GM12891 (cell line): ENCODE data around the gene TROAP.

Experiments
- DNase-seq: peaks from one replicate; pipeline ENCODE4 v3.0.0; 2011; ENCODE audit warnings: low spot score; ENCODE audit not compliant: insufficient read length
- FAIRE-seq: peaks from 2 replicates; lab custom pipeline; 2011; peaks lifted over from hg19 to GRCh38; lab: Jason Lieb, UNC
- PAX5 ChIP-seq: IDR thresholded peaks from 2 replicates; pipeline ENCODE4 v1.6.1; 2011; ENCODE audit warnings: low read length, moderate library complexity, mild to moderate bottlenecking; ENCODE audit not compliant: insufficient read depth, severe bottlenecking
- POLR2A ChIP-seq: IDR thresholded peaks from 2 replicates; pipeline ENCODE4 v1.6.1; 2011; ENCODE audit warnings: low read depth, low read length, control low read depth
- POLR2AphosphoS5 ChIP-seq: IDR thresholded peaks from 2 replicates; pipeline ENCODE4 v1.6.1; 2011; ENCODE audit warnings: low read depth, low read length, control low read depth
- POU2F2 ChIP-seq: IDR thresholded peaks from 2 replicates; pipeline ENCODE4 v1.6.1; 2011; ENCODE audit warnings: low read depth, mild to moderate bottlenecking, control low read depth, low read length, moderate library complexity
- SPI1 ChIP-seq: IDR thresholded peaks from 2 replicates; pipeline ENCODE4 v1.6.1; 2011; ENCODE audit warnings: low read depth, low read length, control low read depth
- TAF1 ChIP-seq: IDR thresholded peaks from 2 replicates; pipeline ENCODE4 v1.6.1; 2011; ENCODE audit warnings: low read depth, low read length, control low read depth

TROAP gene

GRCh38 chr12:49357103-49357678 is 34.1 kb downstream of the TROAP start:
- DNase-seq: peak; percentile 10

GRCh38 chr12:49358483-49359141 is 35.6 kb downstream of the TROAP start:
- TF ChIP-seq PAX5: no peak
- no peak for TF ChIP-seq POLR2A
- TF ChIP-seq POU2F2: no peak
- no peak for TF ChIP-seq TAF1
- TF ChIP-seq POLR2AphosphoS5: no peak
- no peak for TF ChIP-seq SPI1
- FAIRE-seq (peak; percentile 76), DNase-seq (peak; percentile 43)

More at GRCh38 chr12:49357103-49357678, 34.1 kb downstream of the TROAP start:
- TF ChIP-seq POLR2A (no peak), PAX5 (no peak), POU2F2 (no peak), TAF1 (no peak), POLR2AphosphoS5 (no peak), SPI1 (no peak)
- no peak for FAIRE-seq

DNA sequence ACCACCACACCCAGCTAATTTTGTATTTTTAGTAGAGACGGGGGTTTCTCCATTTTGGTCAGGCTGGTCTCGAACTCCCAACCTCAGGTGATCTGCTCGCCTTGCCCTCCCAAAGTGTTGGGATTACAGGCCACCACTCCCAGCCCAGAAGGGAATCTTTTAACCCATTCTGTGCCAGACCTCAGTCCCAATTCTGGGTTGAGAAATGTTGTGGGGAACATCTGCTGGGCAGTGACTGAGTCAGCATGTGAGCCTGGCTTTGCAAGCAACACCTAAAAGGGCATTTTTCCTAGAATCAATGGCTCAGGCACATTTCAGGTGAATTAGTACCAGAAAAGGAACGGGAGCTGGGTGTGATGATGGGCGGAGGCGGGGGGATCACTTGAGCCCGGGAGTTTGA is 36.6 kb downstream of the TROAP start:
- TF ChIP-seq POLR2A: no peak
- no peak for TF ChIP-seq TAF1
- no peak for TF ChIP-seq POLR2AphosphoS5
- TF ChIP-seq POU2F2: no peak
- TF ChIP-seq PAX5: no peak
- no peak for TF ChIP-seq SPI1
- DNase-seq (no peak), FAIRE-seq (no peak)

GRCh38 chr12:49362077-49362476 is 39.0 kb downstream of the TROAP start:
- DNase-seq (no peak), FAIRE-seq (no peak)
- no peak for TF ChIP-seq PAX5
- TF ChIP-seq POU2F2: no peak
- TF ChIP-seq POLR2A: no peak
- TF ChIP-seq SPI1: no peak

DNA sequence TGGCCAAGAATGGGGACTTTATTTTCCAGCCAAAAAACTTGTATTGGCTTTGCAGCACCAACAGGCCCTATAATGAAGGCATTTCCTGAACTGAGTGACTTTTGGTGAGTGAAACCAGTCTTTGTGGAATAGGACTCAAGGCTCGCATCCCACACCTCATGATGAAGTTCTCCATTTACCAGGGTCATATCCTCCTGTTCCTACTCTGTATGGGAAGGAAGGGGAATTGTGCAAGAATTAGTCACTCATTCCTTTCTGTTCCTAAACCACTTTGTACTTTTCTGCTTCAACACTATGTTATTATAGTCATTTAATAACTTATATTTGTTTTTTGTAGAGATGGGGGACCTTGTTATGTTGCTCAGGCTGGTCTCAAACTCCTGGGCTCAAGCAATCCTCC is 41.9 kb downstream of the TROAP start:
- DNase-seq (no peak), FAIRE-seq (no peak)
- no peak for TF ChIP-seq SPI1
- TF ChIP-seq PAX5: no peak
- no peak for TF ChIP-seq POU2F2
- no peak for TF ChIP-seq POLR2AphosphoS5
- TF ChIP-seq POLR2A: no peak
- TF ChIP-seq TAF1: no peak

DNA sequence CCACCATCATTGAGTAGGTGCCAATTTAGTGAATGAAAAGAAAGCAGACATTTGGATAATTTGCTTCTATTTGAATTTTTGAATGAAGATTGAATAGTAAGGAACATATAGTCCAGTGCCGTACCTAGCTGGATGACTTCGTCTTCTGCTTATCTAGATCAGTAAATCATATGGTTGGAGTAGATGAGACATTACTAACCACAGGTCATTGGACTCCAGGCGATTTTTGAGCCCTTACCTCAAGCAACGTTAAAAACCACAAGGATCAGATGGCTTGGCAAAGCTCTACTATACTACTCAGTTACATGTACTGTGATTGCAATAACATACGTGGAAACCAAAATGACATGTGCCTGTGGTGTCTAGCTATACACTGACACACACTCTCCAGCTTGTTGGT is 42.5 kb downstream of the TROAP start:
- DNase-seq: no peak
- no peak for TF ChIP-seq SPI1
- TF ChIP-seq POLR2AphosphoS5: no peak
- no peak for TF ChIP-seq POU2F2
- no peak for TF ChIP-seq PAX5
- TF ChIP-seq POLR2A: no peak
- no peak for TF ChIP-seq TAF1
- FAIRE-seq: peak; percentile 50

GRCh38 chr12:49366096-49366651 is 43.1 kb downstream of the TROAP start:
- TF ChIP-seq SPI1: 0 out of 2 replicates have a peak, but pooled peaks have one; percentile 0
- no peak for TF ChIP-seq TAF1
- FAIRE-seq: no peak
- DNase-seq: no peak

DNA sequence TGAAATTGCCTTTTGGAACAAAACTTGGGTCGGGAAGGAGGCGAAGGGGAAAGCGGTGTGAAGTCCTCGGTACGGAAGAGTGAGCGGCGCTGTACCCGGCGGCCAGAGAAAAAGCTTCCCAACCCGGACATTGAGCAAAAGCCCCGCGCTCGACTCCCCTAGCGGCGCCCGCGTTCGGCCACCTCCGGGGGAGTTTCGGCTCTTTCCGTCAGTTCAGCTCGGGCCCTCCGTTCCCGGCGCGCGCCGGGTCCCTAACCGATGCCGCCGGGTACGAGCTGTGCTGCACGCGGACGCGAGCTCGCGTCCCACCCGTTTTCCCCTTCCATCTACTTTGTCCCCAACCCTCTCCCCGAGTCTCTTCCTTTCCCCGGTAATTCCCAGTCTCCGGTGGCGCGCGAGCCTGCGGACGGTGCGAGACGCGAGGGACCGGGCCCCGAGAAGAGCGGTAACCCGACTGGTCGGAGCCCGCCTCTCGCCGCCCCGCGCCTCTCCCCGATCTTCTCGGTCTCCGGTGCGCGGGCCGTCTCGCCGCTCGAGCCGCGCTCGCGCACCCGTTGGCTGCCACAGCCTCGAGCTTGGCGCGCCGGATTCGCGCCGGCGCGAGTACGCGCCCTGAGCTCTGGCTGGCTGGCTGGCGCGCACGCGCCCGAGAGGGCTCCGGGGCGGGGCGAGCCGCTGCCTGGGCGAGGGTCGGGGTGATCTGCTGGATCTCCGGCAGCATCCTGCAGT is 43.8 kb downstream of the TROAP start:
- TF ChIP-seq SPI1: no peak
- TF ChIP-seq POLR2AphosphoS5: no peak
- 0 out of 2 replicates have a peak, but pooled peaks have one; percentile 17 for TF ChIP-seq POU2F2
- TF ChIP-seq POLR2A: 0 out of 2 replicates have a peak, but pooled peaks have one; percentile 46
- peak; percentile 19 for TF ChIP-seq PAX5
- no peak for TF ChIP-seq TAF1
- FAIRE-seq (peak; percentile 90), DNase-seq (peak; percentile 85)

DNA sequence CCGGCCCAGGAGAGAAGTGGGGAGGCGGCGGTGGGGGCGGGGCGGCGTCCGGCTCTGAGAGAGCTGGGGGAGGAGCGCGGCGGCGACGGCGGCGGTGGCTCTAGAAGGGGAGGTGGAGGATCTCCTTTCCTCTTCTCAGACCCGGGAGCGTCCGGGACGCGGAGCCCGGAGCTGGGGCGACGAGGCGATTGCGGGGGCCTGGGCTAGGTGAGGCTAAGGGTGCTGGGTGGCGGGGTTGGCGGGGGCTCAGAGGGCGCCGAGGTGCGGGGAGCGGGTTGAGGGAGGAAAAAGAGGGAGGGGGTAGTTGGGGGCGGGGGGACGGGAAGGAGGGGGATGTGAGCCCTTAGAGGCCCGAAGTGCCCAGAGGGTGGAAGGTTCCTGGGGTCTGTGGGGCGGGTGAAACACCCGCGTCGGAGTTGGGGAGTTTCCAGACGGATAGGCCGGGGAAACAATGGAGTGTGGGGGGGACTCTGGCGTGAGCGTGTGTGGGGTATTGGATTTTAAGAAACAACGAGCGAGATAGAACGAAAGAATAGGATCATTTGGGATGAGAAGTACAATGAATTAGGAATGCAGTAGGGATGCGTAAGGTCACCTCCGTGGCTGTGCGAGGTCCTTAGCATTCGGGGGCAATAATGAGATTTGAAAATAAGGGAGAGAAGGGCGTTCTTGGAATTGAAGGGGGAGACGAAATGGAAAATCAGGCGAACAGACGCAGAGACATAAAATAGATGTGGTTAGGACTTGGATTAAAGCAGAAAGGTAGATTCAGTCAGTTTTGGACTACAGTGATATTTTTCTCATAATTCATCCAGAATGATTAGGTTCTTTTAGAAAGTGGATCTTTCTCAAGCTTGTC is 44.6 kb downstream of the TROAP start, which contains the start of gene SPATS2:
SPATS2 (plus strand) TSS at position 82 of the 859 bp plus-strand sequence. CDS start 93,551 bp downstream, outside the sequence.
- TF ChIP-seq POLR2AphosphoS5 (peak; percentile 65), SPI1 (no peak)
- no peak for DNase-seq
- no peak for FAIRE-seq
